Bronchial epithelial cell (primary cell): ENCODE data around the gene ARHGEF10L. TPM values are rescaled to one million over a fixed set of nuclear protein-coding genes. Genes with fewer than 3 reads are reported as not detected.

ENCODE experiments used
- DNase-seq: peaks from one replicate; pipeline ENCODE4 v3.0.0-alpha.2; 2010; ENCODE audit warnings: low read depth
- FAIRE-seq: peaks from 2 replicates; lab custom pipeline; 2011; peaks lifted over from hg19 to GRCh38; lab: Jason Lieb, UNC
- H3K27me3 ChIP-seq: 2 replicates; pipeline ENCODE4 v1.5.1; 2011; ENCODE audit warnings: low read length; ENCODE audit not compliant: control insufficient read depth, insufficient read depth
- H3K36me3 ChIP-seq: 2 replicates; pipeline ENCODE4 v1.5.1; 2011; ENCODE audit warnings: low read length; ENCODE audit not compliant: control insufficient read depth, insufficient read depth
- H3K4me3 ChIP-seq: 2 replicates; pipeline ENCODE4 v1.5.1; 2011; ENCODE audit warnings: mild to moderate bottlenecking, low read depth, low read length, control low read depth
- CTCF ChIP-seq: IDR thresholded peaks from 2 replicates; pipeline ENCODE4 v1.5.1; 2011; ENCODE audit warnings: mild to moderate bottlenecking, moderate library complexity, low read length, control low read depth, inconsistent platforms; ENCODE audit not compliant: insufficient read depth, severe bottlenecking
- total RNA-seq: library from RNA; depleted of rRNA; stranded (reverse); fragments of >200 nt; gene quantifications from 2 replicates; pipeline ENCODE4 v1.2.1, GENCODE V29; 2014

The ARHGEF10L gene
- total RNA-seq, 1 donor from 2014 or later = 6.3 TPM

GRCh38 chr1:17735348-17735747 lies 195.8 kb downstream of the ARHGEF10L start:
- H3K36me3 ChIP-seq = no peaks in the 10 kb centered on the region
- FAIRE-seq = no peak
- TF ChIP-seq CTCF = no peak
- H3K4me3 ChIP-seq = no peak overlapping the region
- no peak for DNase-seq
- H3K27me3 ChIP-seq = no peaks in the 10 kb centered on the region

GRCh38 chr1:17735793-17736192 lies 196.3 kb downstream of the ARHGEF10L start:
- Histone ChIP-seq H3K36me3 (no peaks in the 10 kb centered on the region), H3K27me3 (no peaks in the 10 kb centered on the region), H3K4me3 (no peak overlapping the region)
- no peak for TF ChIP-seq CTCF
- FAIRE-seq (no peak), DNase-seq (no peak)

- FAIRE-seq (no peak), DNase-seq (no peak)
- no peaks in the 10 kb centered on the region for H3K27me3 ChIP-seq
- no peak for TF ChIP-seq CTCF
- H3K4me3 ChIP-seq = no peak overlapping the region
- no peaks in the 10 kb centered on the region for H3K36me3 ChIP-seq
Observed at GRCh38 chr1:17736625-17737024, 197.1 kb downstream of the ARHGEF10L start.

- FAIRE-seq (no peak), DNase-seq (no peak)
- Histone ChIP-seq H3K27me3 (no peaks in the 10 kb centered on the region), H3K36me3 (no peaks in the 10 kb centered on the region), H3K4me3 (no peak overlapping the region)
- TF ChIP-seq CTCF = no peak
Observed at GRCh38 chr1:17739050-17739449, 199.6 kb downstream of the ARHGEF10L start.

- no peaks in the 10 kb centered on the region for H3K36me3 ChIP-seq
- no peak for TF ChIP-seq CTCF
- no peak overlapping the region for H3K4me3 ChIP-seq
- DNase-seq (no peak), FAIRE-seq (no peak)
- H3K27me3 ChIP-seq = no peaks in the 10 kb centered on the region
Observed at GRCh38 chr1:17741052-17741451, 201.6 kb downstream of the ARHGEF10L start.

DNA sequence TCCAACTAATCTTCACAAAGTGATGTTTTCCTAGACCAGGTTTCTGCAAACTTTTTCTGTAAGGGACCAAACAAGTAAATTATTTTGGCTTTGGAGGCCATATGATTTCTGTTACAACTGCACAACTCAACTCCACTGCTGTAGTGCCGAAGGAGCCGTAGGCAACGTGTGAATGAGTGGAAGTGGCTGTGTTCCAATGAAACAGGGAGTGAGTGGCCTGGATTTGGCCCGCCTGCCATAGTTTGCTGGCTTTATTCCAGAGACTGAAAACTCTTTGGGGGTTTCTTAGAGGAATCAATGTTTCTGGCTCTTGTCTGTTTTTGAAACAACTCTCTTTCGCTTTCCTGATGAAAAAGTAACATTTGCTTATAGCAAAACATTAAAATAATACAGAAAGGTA lies 203.1 kb downstream of the ARHGEF10L start:
- DNase-seq (no peak), FAIRE-seq (no peak)
- Histone ChIP-seq H3K4me3 (no peak overlapping the region), H3K27me3 (no peaks in the 10 kb centered on the region), H3K36me3 (no peaks in the 10 kb centered on the region)
- TF ChIP-seq CTCF = no peak
